GM18951 (cell line): Measurements from ENCODE around the gene OBSCN.

ENCODE experiments used
- POLR2A ChIP-seq: IDR thresholded peaks from 4 replicates; pipeline ENCODE4 v1.6.1; 2011; ENCODE audit warnings: mild to moderate bottlenecking; ENCODE audit not compliant: insufficient read length, insufficient read depth; ENCODE audit errors: extremely low read depth
- in situ Hi-C: fragments of 300-500 bp; cut with MboI; formaldehyde crosslinking; loops from one replicate; pipeline ENCODE4 v1.12.0; 2022; ENCODE audit warnings: low sequenced_read_pairs, mixed read lengths, inconsistent platforms; ENCODE audit not compliant: unreplicated experiment

The OBSCN gene

GRCh38 chr1:228279011-228279721 lies 71.3 kb downstream of the OBSCN start:
- in situ Hi-C loops: no loop called here
- no peak for TF ChIP-seq POLR2A

GRCh38 chr1:228279722-228280105 lies 71.9 kb downstream of the OBSCN start:
- no peak for TF ChIP-seq POLR2A
- in situ Hi-C loops: no loop called here

DNA sequence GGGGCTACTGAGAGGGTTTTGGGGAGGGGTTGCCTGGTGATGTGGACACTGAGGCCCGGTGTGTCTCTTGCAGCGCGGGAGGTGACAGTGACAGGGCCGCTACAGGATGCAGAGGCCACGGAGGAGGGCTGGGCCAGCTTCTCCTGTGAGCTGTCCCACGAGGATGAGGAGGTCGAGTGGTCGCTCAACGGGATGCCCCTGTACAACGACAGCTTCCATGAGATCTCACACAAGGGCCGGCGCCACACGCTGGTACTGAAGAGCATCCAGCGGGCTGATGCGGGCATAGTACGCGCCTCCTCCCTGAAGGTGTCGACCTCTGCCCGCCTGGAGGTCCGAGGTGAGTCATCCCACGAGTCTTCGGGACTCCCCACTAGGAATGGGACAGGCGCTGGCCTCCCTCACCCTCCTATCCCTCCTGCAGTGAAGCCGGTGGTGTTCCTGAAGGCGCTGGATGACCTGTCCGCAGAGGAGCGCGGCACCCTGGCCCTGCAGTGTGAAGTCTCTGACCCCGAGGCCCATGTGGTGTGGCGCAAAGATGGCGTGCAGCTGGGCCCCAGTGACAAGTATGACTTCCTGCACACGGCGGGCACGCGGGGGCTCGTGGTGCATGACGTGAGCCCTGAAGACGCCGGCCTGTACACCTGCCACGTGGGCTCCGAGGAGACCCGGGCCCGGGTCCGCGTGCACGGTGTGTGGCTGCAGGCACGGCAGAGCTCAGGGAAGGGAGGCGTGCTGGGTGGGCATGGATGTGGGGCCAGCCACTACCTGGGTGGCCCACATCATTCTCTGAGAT lies 72.5 kb downstream of the OBSCN start:
- in situ Hi-C loops: no loop called here
- no peak for TF ChIP-seq POLR2A

DNA sequence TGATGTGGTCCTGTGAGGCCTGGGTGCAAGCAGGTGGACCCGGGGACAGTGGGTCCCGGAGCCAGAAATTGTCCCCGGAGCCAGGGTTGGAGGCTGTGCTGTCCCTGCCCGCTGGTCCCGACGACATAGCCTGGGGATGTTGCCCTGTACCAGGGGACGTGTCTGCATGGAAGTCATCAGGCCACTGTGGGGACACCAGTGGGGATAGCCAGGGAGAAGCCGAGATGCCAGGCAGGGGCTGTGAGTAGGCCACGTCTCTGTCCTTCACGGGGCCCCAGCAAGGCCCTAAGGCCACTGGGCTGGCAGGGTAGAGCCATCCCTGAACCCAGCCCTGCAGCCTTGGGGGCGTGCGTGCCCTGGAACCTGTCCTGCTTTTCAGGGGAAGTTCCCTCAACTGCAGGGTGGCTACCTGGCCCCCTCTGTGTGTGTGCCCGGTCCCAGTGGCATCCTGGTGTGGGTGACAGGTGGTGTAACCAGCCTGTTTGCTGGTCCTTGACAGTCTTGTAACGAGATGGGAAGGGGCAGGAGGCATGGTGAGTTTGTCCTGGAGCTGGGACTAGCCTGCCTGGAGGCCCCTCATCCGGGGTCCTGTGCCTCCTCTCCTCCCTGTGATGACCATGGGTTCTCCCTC lies 73.2 kb downstream of the OBSCN start:
- no peak for TF ChIP-seq POLR2A
- in situ Hi-C loops: no loop called here

DNA sequence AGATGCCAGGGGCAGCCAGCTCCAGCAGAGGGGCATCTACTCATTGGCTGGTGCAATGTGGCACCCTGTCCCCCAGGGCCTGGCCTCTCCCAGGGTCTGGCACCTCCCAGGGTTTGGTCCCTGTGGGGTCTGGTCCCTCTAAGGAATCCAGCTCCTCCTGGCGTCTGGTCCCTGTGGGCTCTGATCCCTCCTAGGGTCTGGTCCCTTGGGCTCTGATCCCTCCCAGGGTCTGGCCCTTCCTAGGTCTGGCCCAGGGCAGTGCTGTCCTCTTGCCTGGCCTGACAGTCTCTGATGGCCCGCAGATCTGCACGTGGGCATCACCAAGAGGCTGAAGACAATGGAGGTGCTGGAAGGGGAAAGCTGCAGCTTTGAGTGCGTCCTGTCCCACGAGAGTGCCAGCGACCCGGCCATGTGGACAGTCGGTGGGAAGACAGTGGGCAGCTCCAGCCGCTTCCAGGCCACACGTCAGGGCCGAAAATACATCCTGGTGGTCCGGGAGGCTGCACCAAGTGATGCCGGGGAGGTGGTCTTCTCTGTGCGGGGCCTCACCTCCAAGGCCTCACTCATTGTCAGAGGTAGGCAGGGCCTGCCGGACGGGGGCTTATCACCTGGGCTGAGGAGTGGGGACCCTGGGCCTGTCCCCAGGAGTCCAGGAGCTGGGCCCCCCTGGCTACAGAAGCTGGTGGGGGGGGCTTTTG lies 73.9 kb downstream of the OBSCN start:
- in situ Hi-C loops: no loop called here
- TF ChIP-seq POLR2A: no peak

DNA sequence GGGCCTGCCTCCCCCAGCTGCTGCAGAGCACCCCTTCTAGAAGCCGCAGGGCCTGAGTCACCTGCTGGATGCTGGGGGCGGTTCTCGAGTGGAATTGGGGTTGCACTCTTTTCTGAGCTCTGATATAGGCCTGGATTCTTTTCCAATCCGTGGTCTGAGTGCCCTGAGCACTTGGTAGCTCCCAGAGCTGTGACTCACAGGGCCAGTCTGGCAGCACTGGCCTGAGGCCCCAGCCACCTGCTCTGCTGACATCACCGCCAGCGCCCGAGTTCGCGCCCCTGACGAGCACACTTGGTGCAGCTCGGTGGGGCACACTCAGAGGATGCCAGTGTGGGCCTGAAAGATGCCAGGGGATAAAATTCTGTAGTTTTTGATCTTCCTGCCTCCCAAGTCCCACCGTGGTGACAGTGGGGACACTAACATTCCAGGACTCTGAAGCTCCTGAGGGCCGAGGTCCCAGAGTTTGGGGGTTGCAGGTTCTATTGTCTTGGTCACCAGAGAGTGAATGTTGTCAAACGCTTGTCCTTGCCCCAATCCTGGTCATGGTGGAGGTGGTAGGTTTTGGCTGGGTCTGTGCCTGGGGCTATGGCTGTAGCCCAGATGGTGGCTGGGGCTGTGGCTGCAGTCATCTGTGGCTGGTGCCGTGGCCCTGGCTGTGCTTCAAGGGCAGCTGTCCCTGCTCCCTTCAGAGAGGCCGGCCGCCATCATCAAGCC lies 74.6 kb downstream of the OBSCN start:
- TF ChIP-seq POLR2A: no peak
- in situ Hi-C loops: no loop called here

- TF ChIP-seq POLR2A: no peak
- in situ Hi-C loops: no loop called here
Observed at GRCh38 chr1:228283043-228283371, 75.2 kb downstream of the OBSCN start.

DNA sequence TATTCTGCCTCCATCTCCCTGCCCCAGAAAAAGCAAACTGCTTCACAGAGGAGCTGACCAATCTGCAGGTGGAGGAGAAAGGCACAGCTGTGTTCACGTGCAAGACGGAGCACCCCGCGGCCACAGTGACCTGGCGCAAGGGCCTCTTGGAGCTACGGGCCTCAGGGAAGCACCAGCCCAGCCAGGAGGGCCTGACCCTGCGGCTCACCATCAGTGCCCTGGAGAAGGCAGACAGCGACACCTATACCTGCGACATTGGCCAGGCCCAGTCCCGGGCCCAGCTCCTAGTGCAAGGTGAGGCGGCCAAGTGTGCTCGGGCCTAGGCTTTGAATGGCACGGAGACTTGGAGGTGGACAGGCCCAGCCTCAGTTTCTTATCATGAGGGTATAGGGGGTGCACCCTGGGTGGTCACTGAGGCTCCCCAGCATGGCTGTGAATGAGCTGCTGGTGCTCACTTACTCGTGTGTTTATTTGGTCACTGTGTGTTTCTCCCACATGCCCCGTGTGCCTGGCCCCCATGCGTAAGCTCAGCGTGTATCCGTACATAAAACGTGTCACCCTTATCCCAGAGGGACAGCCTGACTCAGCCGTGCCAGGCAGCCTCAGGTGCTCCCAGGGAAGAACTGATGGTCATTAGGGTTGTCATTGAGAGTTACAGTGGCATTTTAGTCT lies 75.8 kb downstream of the OBSCN start:
- in situ Hi-C loops: no loop called here
- TF ChIP-seq POLR2A: no peak

- no peak for TF ChIP-seq POLR2A
- in situ Hi-C loops: no loop called here
Observed at GRCh38 chr1:228284148-228284495, 76.3 kb downstream of the OBSCN start.

DNA sequence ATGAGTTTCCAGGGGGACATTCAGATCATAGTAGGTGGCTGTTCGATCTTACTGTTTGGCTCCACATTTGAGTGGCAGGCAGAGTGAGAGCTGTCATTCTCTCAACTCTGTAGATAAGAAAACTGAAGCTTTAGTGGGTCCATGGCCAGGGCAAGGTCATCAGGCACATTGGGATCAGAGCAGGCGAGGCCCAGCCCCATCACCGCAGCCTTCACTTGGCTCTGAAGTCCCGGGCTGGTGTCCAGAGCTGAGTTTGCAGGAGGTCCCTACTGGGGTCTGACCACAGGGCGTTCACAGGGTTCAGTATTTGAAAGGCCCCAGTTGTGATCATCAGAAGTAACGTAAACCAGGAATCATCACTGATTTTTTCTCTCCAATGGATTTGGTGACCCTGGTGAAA lies 76.7 kb downstream of the OBSCN start:
- in situ Hi-C loops: no loop called here
- no peak for TF ChIP-seq POLR2A

DNA sequence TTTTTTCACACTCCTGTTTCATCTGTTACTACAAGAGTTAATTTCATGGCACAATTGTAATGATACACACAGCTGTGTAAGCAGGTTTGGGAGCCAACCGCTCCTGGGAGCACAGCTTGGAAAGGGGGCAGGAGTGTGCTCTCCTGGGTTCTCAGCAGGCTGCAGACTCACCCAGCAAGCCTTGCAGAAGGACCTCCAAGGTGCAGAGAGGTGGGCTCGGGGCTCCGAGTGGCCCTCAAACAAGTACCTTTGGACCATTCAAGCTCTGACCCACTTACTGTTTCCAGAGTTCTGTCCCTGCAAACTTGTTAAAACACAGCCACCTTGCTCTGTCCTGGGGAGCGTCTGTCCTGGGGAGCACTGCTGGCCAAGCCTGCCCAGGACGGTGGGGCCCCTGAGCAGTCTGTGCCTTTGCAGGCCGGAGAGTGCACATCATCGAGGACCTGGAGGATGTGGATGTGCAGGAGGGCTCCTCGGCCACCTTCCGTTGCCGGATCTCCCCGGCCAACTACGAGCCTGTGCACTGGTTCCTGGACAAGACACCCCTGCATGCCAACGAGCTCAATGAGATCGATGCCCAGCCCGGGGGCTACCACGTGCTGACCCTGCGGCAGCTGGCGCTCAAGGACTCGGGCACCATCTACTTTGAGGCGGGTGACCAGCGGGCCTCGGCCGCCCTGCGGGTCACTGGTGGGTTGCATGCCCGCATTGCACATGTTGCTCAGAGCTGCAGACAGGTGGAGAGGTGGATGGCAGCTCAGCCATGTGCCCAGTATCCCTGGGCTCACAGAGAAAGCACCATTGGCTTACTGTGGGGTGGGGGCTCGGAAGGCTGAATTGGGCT lies 78.0 kb downstream of the OBSCN start:
- no peak for TF ChIP-seq POLR2A
- in situ Hi-C loops: no loop called here
